Measurements from ENCODE around the gene AKAP10. TPM values are rescaled to one million over a fixed set of nuclear protein-coding genes. Genes with fewer than 3 reads are reported as not detected.
"Not testable (repeated sequence)": the region's sequence is repeated elsewhere in the genome, so short reads cannot be mapped to it uniquely, and the experiment has no call there.

AKAP10 gene
- total RNA-seq, 1 donor from 2014 or later: 56.8 TPM

GRCh38 chr17:19939993-19940721, 37.5 kb downstream of the AKAP10 start:
- DNase-seq (ENCODE audit: low spot score) (no peak), ATAC-seq (no peak)
- intact Hi-C loops (cut with DNase I): no loop called here

DNA sequence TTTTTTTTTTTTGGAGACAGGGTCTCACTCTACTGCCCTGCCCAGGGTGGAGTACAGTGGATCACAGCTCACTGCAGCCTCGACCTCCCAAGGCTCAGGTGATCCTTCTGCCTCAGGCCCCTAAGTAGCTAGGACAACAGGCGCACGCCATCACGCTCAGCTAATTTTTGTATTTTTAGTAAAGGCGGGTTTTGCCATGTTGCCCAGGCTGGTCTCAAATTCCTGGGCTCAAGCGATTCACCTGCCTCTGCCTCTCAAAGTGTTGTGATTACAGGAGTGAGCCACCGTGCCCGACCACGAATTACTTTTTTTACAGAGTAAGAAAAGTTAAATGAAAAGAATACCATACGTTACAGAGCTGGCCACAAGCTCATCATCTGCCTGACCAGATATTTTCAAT, 38.9 kb downstream of the AKAP10 start:
- ATAC-seq (no peak), DNase-seq (ENCODE audit: low spot score) (no peak)
- intact Hi-C loops (cut with DNase I): no loop called here

- no peak for DNase-seq (ENCODE audit: low spot score)
- no peak for ATAC-seq
- intact Hi-C loops (cut with DNase I): no loop called here
Observed at GRCh38 chr17:19937522-19937921, 40.1 kb downstream of the AKAP10 start.

GRCh38 chr17:19935169-19935568, 42.5 kb downstream of the AKAP10 start:
- intact Hi-C loops (cut with DNase I): no loop called here
- no peak for DNase-seq (ENCODE audit: low spot score)
- no peak for ATAC-seq

- intact Hi-C loops (cut with DNase I): no loop called here
- no peak for DNase-seq (ENCODE audit: low spot score)
- no peak for ATAC-seq
Observed at GRCh38 chr17:19933628-19934027, 44.0 kb downstream of the AKAP10 start.

DNA sequence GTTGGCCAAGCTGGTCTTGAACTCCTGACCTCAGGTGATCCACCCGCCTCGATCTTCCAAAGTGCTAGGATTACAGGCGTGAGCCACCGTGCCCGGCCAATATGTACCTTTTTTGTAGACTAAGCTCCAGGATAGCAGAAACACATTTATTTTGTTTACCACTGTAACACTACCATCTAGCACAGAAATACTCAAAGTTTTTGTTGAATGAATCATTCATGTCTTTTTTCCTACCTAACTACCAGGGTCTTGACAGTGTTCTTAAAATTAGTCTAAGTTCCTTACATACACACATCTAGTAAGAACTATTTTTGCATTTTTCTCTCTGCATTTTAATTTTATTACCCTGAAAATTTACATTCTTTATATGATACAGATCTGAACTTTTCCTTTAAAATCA, 44.4 kb downstream of the AKAP10 start:
- intact Hi-C loops (cut with DNase I): no loop called here
- DNase-seq (ENCODE audit: low spot score) (no peak), ATAC-seq (no peak)

DNA sequence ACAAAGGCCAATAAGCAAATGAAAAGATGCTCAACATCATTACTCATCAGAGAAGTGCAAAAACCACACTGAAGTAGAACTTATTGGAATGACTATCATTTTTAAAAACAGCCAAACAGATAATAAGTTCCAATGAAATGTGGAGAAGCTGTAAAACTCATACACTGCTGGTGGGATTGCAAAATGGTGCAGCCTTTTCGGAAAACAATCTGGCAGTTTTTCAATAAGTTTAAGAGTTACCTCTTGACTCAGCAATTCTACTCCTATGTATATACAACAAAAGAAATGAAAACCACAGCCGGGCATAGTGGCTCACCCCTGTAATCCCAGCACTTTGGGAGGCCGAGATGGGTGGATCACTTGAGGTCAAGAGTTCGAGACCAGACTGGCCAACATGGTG, 49.3 kb downstream of the AKAP10 start:
- no peak for DNase-seq (ENCODE audit: low spot score)
- intact Hi-C loops (cut with DNase I): no loop called here
- no peak for ATAC-seq

GRCh38 chr17:19915245-19915978, 62.2 kb downstream of the AKAP10 start:
- intact Hi-C loops (cut with DNase I): no loop called here
- no peak for ATAC-seq
- no peak for DNase-seq (ENCODE audit: low spot score)

DNA sequence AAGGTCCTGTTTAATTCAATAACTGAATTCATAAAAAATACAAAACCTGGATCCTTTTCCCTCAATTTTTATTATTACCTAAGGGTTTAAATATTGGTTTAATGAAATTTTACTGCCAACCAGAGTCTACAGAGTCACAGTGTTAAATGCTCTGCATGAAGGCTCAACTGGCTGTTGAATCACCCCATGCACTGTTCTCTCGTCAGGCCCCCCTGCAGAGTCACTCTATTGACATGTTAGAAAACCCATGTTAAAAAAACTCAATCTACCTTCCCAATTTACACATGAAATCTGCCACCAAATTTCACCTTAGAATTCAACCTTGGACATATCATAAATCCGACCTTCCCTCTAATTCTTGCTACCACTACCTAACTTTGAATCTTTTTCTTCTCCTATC, 66.6 kb downstream of the AKAP10 start:
- intact Hi-C loops (cut with DNase I): no loop called here
- ATAC-seq: no peak
- no peak for DNase-seq (ENCODE audit: low spot score)

- DNase-seq (ENCODE audit: low spot score) (no peak), ATAC-seq (no peak)
- intact Hi-C loops (cut with DNase I): no loop called here
Observed at GRCh38 chr17:19909139-19909538, 68.5 kb downstream of the AKAP10 start.

GRCh38 chr17:19905502-19905901, 72.1 kb downstream of the AKAP10 start:
- ATAC-seq (peak; percentile 20), DNase-seq (ENCODE audit: low spot score) (no peak)
- intact Hi-C loops (cut with DNase I): no loop called here

DNA sequence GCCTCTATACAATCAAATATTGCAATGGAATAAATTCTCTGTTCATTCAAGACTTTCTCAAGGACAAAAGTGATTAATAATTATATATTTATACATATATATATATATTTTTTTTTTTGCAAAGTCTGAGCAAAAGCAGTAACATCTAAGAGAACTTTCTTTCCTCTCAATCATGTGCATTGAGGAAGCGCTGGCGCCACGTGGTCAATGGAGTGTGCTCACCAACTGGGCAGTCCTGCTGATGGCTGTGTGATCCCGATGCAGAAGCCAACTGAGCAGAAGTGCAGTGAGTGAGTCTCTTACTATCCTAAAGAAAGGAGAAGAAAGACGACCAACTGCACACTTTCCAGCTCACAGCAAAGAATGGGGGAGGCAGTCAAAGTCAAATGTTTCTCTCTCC, 72.7 kb downstream of the AKAP10 start:
- intact Hi-C loops (cut with DNase I): no loop called here
- ATAC-seq: peak; percentile 67
- peak; percentile 72 for DNase-seq (ENCODE audit: low spot score)

- intact Hi-C loops (cut with DNase I): no loop called here
- no peak for ATAC-seq
Observed at GRCh38 chr17:19904412-19904811, 73.2 kb downstream of the AKAP10 start.

GRCh38 chr17:19900809-19901208, 76.8 kb downstream of the AKAP10 start:
- intact Hi-C loops (cut with DNase I): no loop called here
- no peak for DNase-seq (ENCODE audit: low spot score)
- no peak for ATAC-seq

More at GRCh38 chr17:19904412-19904811, 73.2 kb downstream of the AKAP10 start:
- DNase-seq (ENCODE audit: low spot score): no peak

- no peak for ATAC-seq
- no peak for DNase-seq (ENCODE audit: low spot score)
- intact Hi-C loops (cut with DNase I): no loop called here
Observed at GRCh38 chr17:19897903-19898302, 79.7 kb downstream of the AKAP10 start.

- ATAC-seq: peak; percentile 79
- intact Hi-C loops (cut with DNase I): no loop called here
- peak; percentile 72 for DNase-seq (ENCODE audit: low spot score)
Observed at GRCh38 chr17:19897090-19897837, 80.4 kb downstream of the AKAP10 start.

- intact Hi-C loops (cut with DNase I): no loop called here
- no peak for DNase-seq (ENCODE audit: low spot score)
- ATAC-seq: no peak
Observed at GRCh38 chr17:19896679-19897078, 80.9 kb downstream of the AKAP10 start.

DNA sequence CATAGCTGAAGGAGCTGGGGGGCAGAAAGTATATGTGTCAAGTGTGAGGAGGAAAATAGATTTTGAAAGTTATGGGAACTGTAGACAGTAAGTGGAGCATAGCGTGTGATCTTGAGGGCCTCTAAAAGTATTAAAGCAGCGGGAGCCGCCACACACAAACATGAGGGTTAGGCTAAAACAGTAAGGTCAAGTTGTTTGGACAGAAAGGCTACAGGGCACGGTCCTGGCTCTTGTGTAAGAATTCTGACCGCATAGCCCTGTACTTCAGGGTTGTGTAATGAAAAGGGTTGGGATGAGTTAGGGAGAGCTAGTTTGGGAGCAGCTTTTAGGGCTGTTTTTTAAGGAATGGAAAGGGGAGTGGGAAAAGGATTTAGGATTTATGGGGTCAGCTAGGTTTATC, 87.1 kb downstream of the AKAP10 start:
- DNase-seq (ENCODE audit: low spot score); intact Hi-C loops (cut with DNase I); ATAC-seq: not testable (repeated sequence)

- ATAC-seq; DNase-seq (ENCODE audit: low spot score); intact Hi-C loops (cut with DNase I): not testable (repeated sequence)
Observed at GRCh38 chr17:19890001-19890400, 87.6 kb downstream of the AKAP10 start.

DNA sequence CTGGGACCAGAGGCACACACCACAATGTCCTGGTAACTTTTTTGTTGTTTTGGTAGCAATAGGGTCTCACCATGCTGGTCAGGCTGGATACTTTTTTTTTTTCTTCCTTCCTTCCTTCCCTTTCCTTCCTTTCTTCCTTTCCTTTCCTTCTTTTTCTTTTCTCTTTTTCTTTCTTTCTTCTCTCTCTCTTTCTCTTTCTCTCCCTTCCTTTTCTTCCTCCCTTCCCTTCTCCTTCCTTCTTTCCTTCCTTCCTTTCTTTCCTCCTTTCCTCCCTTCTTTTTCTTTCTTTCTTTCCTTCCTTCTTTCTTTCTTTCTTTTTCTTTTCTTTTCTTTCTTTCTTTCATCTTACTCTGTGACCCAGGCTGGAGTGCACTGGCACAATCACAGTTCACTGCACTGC, 91.5 kb downstream of the AKAP10 start:
- intact Hi-C loops (cut with DNase I): no loop called here
- ATAC-seq: no peak
- DNase-seq (ENCODE audit: low spot score): no peak

All from sciatic nerve (tissue), 2 donors.